ENCODE measurements around the gene CABLES2.

Gene CABLES2

GRCh38 chr20:62392077-62392418 lies 15.0 kb downstream of the CABLES2 start:
- in situ Hi-C loops (cut with MboI; ENCODE audit: low sequenced_read_pairs): no loop called here

- in situ Hi-C loops (cut with MboI; ENCODE audit: low sequenced_read_pairs): no loop called here
These were observed 15.7 kb downstream of the CABLES2 start for GRCh38 chr20:62391165-62392076.

- in situ Hi-C loops (cut with MboI; ENCODE audit: low sequenced_read_pairs): no loop called here
These were observed 16.5 kb downstream of the CABLES2 start for GRCh38 chr20:62390317-62391164.

DNA sequence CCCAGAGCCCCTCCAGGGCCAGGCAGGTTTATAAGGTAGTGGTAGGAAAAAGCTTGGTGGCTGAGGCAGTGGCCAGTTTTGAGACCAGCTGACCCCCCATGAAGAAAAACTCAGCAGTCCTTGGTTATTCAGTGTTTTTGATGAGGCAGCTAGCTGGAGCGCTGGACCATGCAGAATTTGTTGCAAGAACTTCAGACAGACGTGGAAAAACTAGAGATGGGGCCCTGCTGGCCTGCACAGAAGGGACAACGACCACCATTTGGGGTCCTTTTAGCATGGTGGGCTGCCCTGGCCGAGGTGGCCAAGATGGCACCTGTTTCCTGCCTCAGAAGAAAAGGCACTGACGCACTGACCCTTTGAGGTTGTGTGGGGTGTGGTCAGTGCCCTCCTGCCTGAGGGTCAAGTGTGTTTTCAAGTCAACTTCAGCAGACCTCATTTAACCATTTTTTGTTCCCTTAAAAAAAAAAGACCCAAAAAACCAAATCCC lies 17.4 kb downstream of the CABLES2 start:
- in situ Hi-C loops (cut with MboI; ENCODE audit: low sequenced_read_pairs): no loop called here

DNA sequence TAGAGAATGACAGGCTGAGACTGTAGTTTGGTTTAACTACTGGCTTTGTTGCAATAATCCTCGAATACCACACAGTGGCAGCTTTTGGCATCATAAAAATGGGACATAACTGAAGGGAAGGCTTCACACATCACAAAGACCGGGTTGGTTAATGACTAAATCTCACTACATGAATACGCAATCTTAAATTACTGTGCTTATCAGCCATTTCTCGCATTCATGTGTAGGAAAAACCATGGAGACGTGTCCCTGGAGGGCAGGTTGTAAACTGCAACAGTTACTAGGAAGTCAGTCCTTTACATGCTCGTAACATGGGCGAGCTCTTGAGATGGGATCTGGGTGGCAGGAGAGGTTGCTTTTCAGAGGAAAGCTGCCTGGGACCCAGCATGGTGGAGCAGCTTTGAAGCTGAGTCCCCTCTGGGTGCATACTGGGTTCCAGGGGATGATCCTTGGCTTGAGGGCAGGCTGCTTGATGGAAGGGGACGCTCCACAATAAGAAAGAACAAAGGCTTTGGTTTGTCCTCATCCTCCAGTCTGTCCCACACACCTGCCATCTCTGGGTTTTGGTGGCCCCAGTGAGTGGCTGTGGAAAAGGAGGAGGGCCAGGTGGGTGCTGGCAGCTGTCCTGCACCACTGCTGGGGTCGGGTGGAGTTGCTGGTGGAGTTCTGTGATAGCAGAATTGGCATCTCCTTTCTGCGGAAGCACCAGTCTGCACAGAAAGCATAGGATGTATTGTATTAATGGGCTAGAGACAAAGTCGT lies 18.1 kb downstream of the CABLES2 start:
- in situ Hi-C loops (cut with MboI; ENCODE audit: low sequenced_read_pairs): no loop called here

- in situ Hi-C loops (cut with MboI; ENCODE audit: low sequenced_read_pairs): no loop called here
These were observed 19.0 kb downstream of the CABLES2 start for GRCh38 chr20:62387933-62388635.

- in situ Hi-C loops (cut with MboI; ENCODE audit: low sequenced_read_pairs): no loop called here
These were observed 19.7 kb downstream of the CABLES2 start for GRCh38 chr20:62387219-62387913.

DNA sequence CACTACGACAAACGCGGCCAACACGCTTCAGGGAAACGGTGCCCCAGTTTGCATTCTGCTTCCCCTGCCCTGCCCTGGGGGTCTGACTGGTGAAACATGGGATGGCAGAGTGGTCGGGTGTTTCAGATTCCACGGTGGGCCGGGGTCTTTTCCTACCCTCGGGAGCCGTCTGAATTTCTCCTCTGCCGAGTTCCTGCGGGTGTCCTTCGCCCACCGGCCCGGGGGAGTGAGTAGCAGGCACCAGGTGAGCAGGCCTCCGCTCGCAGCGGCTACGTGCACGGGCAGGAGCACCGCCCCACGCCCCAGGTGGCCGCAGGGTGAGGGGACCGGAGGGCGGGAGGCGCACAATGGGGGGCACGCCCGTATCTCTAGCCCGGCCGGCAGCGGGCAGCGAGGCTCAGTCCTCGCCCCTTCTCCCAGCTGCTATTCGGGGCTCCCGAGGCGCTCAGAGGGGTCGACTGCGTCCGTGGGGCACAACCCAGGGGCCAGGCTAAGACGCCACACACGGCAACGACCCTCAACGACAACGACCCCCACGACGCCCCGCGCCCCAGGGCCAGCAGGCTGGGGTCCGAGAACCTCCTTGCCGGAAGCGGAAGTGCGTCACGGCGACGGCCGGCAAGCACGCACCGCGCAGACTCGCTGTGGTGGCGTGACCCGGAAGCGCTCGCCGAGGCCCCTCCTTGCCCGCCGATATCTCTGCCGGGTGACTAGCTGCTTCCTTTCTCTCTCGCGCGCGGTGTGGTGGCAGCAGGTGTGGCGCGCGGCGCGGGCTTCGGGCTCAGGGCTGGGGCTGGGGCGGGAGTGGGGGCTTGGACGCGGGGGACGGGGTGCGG lies 20.5 kb downstream of the CABLES2 start, which contains the start of gene RPS21:
RPS21 (plus strand) TSS at position 721 of the 836 bp plus-strand sequence. CDS start 236 bp downstream, outside the sequence.
- in situ Hi-C loops (cut with MboI; ENCODE audit: low sequenced_read_pairs): no loop called here

- in situ Hi-C loops (cut with MboI; ENCODE audit: low sequenced_read_pairs): no loop called here
These were observed 24.5 kb downstream of the CABLES2 start for GRCh38 chr20:62382306-62383198.

GRCh38 chr20:62381842-62382241 lies 25.2 kb downstream of the CABLES2 start:
- in situ Hi-C loops (cut with MboI; ENCODE audit: low sequenced_read_pairs): no loop called here

DNA sequence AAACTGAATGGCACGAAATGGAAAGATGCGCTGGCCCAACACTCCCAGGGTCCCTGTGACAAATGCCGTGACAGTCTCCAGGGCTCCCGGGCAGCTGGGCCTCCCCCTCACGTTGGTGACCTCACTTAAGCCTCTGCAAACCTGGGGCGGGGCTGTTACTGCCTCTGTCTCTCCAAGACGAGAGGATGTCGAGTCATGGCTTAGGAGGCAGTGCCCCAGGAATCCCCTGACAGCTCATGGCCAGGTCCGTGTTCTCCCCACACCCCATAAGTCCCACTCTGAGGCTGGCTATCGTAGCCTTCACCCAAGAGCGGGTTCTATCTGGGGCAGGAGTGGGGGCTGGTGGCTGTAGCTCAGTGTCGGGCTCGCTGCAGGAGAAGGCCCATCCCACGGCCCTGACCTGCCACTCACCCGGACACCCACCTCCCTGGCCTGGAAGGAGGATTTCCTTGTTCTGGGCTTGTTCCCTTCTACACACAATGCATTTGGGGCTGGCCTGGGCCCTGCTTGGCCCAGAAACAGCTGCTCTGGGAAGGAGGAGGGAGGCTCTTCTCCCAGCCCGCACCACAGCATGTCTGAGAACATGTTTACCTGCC lies 25.8 kb downstream of the CABLES2 start:
- in situ Hi-C loops (cut with MboI; ENCODE audit: low sequenced_read_pairs): no loop called here

DNA sequence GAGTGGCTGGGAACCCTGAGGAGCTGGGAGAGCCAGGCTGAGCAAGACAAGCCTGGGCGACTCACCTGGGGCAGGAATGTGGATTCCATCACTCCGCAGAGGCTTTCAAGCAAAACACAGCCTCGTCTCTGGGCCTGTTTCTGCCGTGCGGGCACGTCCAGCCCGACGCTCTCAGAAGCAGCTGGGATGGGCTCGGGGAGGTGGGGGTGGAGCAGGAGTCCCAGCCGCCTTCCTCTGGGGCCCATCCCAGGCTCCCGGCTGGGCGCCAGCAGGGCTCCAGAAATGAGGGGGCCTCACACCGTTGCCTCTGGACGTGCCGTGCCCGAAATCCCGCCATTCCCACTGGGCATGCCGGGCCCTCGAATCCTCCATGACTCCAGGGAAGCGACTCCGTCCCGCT lies 28.9 kb downstream of the CABLES2 start:
- in situ Hi-C loops (cut with MboI; ENCODE audit: low sequenced_read_pairs): no loop called here

DNA sequence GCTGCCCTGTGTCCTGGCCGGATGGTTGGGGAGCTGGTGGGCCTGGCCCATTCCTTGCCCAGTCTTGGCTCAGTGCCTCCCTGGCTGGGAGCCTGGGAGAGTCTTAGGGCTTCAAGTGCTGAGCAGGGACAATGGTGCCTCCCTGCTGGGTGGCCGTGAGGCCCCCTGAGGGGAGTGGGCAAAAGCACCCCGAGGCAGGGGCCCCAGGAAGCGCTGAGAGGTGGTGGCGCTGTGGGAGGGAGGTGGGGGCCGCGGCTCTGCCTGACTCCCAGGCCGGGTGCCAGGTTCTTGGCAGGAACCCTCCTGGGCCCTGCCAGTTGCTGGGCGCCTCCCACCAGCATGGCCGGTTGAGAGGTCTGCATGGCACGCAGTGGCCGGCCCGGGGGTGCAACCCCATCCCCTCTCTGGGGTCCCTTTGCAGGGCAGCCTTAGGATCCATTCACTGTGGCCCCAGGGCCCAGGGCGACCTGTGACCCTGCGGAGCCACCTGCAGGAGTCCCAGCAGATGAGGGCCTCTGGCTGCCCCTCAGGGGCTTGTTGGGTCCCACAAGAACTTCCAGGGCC lies 29.4 kb downstream of the CABLES2 start:
- in situ Hi-C loops (cut with MboI; ENCODE audit: low sequenced_read_pairs): no loop called here

DNA sequence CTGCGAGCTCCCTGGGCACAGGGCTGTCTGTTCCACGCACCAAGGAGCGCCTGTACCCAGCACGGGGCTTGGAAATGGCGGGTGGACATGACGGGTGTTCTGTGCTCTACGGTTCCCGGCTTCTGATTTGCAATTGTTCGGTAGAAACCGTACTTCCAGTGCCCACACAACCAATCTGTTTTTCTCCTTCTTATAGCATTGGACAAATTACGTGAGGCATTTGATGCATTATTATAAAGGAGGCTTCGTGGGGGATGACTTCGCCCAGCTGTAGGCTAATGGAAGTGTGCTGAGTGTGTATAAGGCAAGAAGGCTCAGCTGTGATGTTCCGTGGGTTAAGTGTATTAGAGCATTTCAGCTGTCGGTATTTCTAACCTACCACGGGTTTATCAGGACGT lies 30.0 kb downstream of the CABLES2 start:
- in situ Hi-C loops (cut with MboI; ENCODE audit: low sequenced_read_pairs): no loop called here

DNA sequence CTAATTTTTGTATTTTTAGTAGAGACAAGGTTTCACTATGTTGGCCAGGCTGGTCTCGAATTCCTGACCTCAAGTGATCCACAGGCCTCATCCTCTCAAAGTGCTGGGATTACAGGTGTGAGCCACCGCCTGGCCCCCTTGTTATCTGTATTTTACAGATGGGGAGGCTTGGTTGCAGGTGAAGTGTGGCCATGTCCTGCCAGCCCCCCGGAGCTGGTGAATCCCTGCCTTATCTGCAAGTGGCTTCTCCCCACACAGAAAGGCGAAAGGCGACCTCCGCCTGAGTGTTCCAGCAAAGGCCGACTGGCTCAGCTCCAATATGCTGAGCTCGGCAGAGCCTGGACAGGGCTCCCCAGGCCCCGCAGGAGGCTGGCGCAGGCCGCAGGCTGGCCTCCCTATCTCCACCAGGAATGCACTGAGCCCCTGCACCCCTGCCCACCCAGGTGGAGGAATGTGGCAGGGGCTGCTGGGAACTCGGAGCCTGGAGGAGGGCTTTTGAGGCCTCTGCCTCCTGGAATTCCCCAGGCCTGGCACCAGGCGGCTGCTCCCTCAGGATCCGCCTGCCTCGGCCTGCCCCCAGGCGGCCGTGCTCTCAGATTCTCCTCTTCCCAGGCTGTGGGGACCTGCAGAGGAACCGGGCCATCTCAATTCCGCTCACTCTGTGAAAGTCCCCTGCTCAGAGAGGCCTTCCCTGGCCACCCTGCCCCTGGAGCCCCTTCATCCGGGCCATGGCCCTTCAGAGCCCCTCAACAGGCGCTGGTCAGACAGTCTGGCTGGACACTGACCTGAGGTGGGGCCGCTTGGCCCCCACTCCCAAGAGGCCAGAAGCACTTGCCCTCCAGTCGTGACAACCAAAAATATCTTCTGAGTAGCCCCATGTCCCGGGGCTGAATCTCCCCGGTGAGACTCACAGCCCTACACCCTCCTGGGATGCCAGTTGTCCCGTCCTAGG lies 30.7 kb downstream of the CABLES2 start:
- in situ Hi-C loops (cut with MboI; ENCODE audit: low sequenced_read_pairs): no loop called here

Measured in HL-60/S4 treated with phorbol 12-myristate 13-acetate at 8.2 ng/mL for 4 days and 3 days (cell line).